NB4 (cell line): ENCODE data around the gene KCNIP4.

ENCODE experiments used
- MYC ChIP-seq: IDR thresholded peaks from 2 replicates; pipeline ENCODE4 v1.6.1; 2011; ENCODE audit warnings: low read depth, low read length
- POLR2A ChIP-seq: IDR thresholded peaks from 2 replicates; pipeline ENCODE4 v1.6.1; 2011; ENCODE audit warnings: mild to moderate bottlenecking; ENCODE audit not compliant: insufficient read length; ENCODE audit errors: extremely low read depth
- TF ChIP-seq, protein P1 (sequence below): IDR thresholded peaks from one replicate; pipeline ENCODE4 v1.5.1; 2012; ENCODE audit warnings: low read depth, low read length
- TF ChIP-seq, protein P2 (sequence below): IDR thresholded peaks from 2 replicates; pipeline ENCODE4 v1.6.1; 2011; ENCODE audit warnings: low read depth, low read length

DNA sequence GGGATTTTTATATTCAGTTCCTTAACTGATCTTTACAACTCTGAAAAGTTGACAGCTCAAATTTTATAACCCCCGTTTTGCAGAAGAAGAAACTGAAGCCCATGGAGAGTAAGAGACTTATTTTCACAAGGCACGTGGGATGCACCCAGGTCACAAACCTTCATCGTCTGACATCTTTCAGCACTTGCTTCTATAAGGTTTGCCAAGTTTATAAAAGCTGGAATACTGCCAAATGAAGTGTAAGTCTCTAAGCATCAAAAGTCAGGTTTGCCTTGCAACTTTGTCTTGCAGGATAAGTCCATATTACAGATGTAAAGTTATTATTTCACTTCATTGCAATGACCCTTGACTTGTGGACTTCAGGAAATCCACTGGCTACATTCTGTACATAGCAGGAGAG is 6.3 kb upstream of the KCNIP4 start:
- TF ChIP-seq, protein P1, sequence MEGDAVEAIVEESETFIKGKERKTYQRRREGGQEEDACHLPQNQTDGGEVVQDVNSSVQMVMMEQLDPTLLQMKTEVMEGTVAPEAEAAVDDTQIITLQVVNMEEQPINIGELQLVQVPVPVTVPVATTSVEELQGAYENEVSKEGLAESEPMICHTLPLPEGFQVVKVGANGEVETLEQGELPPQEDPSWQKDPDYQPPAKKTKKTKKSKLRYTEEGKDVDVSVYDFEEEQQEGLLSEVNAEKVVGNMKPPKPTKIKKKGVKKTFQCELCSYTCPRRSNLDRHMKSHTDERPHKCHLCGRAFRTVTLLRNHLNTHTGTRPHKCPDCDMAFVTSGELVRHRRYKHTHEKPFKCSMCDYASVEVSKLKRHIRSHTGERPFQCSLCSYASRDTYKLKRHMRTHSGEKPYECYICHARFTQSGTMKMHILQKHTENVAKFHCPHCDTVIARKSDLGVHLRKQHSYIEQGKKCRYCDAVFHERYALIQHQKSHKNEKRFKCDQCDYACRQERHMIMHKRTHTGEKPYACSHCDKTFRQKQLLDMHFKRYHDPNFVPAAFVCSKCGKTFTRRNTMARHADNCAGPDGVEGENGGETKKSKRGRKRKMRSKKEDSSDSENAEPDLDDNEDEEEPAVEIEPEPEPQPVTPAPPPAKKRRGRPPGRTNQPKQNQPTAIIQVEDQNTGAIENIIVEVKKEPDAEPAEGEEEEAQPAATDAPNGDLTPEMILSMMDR: no peak
- TF ChIP-seq POLR2A: no peak
- TF ChIP-seq, protein P2, sequence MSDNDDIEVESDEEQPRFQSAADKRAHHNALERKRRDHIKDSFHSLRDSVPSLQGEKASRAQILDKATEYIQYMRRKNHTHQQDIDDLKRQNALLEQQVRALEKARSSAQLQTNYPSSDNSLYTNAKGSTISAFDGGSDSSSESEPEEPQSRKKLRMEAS: no peak
- no peak for TF ChIP-seq MYC
